ENCODE results near the gene SIPA1.

The SIPA1 gene

GRCh38 chr11:65607614-65608426, 30.1 kb upstream of the SIPA1 start:
- DNase-seq: no peak

- no peak for DNase-seq
Observed at GRCh38 chr11:65609229-65609628, 28.7 kb upstream of the SIPA1 start.

- no peak for DNase-seq
Observed at GRCh38 chr11:65609665-65610064, 28.2 kb upstream of the SIPA1 start.

- no peak for DNase-seq
Observed at GRCh38 chr11:65610404-65610803, 27.5 kb upstream of the SIPA1 start.

- DNase-seq: no peak
Observed at GRCh38 chr11:65611028-65611757, 26.7 kb upstream of the SIPA1 start.

- no peak for DNase-seq
Observed at GRCh38 chr11:65611758-65612603, 25.9 kb upstream of the SIPA1 start.

- DNase-seq: no peak
Observed at GRCh38 chr11:65612691-65613090, 25.2 kb upstream of the SIPA1 start.

- peak; percentile 15 for DNase-seq
Observed at GRCh38 chr11:65613091-65613928, 24.6 kb upstream of the SIPA1 start.

- DNase-seq: peak; percentile 100
Observed at GRCh38 chr11:65615229-65615949, 22.5 kb upstream of the SIPA1 start, which contains the start of gene PCNX3. PCNX3 (plus strand) TSS chr11:65615776; CDS start chr11:65616312, 536 bp downstream.

- no peak for DNase-seq
Observed at GRCh38 chr11:65615950-65616574, 21.8 kb upstream of the SIPA1 start.

GRCh38 chr11:65616575-65617001, 21.3 kb upstream of the SIPA1 start:
- peak; percentile 19 for DNase-seq

GRCh38 chr11:65617136-65617850, 20.6 kb upstream of the SIPA1 start:
- no peak for DNase-seq

- DNase-seq: no peak
Observed at GRCh38 chr11:65617990-65618751, 19.7 kb upstream of the SIPA1 start.

- DNase-seq: no peak
Observed at GRCh38 chr11:65618763-65619162, 19.1 kb upstream of the SIPA1 start.

- no peak for DNase-seq
Observed at GRCh38 chr11:65619281-65619928, 18.5 kb upstream of the SIPA1 start.

GRCh38 chr11:65620666-65621065, 17.2 kb upstream of the SIPA1 start:
- DNase-seq: no peak

- no peak for DNase-seq
Observed at GRCh38 chr11:65621460-65621859, 16.4 kb upstream of the SIPA1 start.

GRCh38 chr11:65622011-65622410, 15.9 kb upstream of the SIPA1 start:
- DNase-seq: no peak

- no peak for DNase-seq
Observed at GRCh38 chr11:65623177-65623576, 14.7 kb upstream of the SIPA1 start.
